Neuronal stem cell (in vitro differentiated cells): ENCODE measurements around the gene MAP1LC3C.

Source experiments
- DNase-seq: peaks from one replicate; pipeline ENCODE4 v3.0.0-alpha.2; 2013; ENCODE audit warnings: low spot score
- H2AFZ ChIP-seq: one replicate; pipeline ENCODE4 v1.6.1; 2013; ENCODE audit warnings: mild to moderate bottlenecking, low read length, inconsistent platforms
- H2AK5ac ChIP-seq: 2 replicates; pipeline ENCODE4 v1.6.1; 2013; ENCODE audit warnings: low read depth, mild to moderate bottlenecking, inconsistent platforms, low read length, moderate library complexity, mixed read lengths
- H2BK120ac ChIP-seq: 2 replicates; pipeline ENCODE4 v1.6.1; 2013; ENCODE audit warnings: low read depth, mild to moderate bottlenecking, inconsistent platforms, low read length, moderate library complexity, mixed read lengths
- H2BK12ac ChIP-seq: one replicate; pipeline ENCODE4 v1.6.1; 2013; ENCODE audit warnings: low read length, inconsistent platforms
- H2BK15ac ChIP-seq: 2 replicates; pipeline ENCODE4 v1.6.1; 2013; ENCODE audit warnings: mild to moderate bottlenecking, low read length, inconsistent platforms, mixed read lengths
- H2BK5ac ChIP-seq: one replicate; pipeline ENCODE4 v1.6.1; 2013; ENCODE audit warnings: inconsistent platforms, mild to moderate bottlenecking, low read length, moderate library complexity
- H3K14ac ChIP-seq: one replicate; pipeline ENCODE4 v1.6.1; 2013; ENCODE audit warnings: low read length, inconsistent platforms
- H3K18ac ChIP-seq: 2 replicates; pipeline ENCODE4 v1.6.1; 2013; ENCODE audit warnings: low read length, inconsistent platforms
- H3K23ac ChIP-seq: 2 replicates; pipeline ENCODE4 v1.6.1; 2013; ENCODE audit warnings: low read depth, mild to moderate bottlenecking, mixed read lengths, low read length, inconsistent platforms; ENCODE audit not compliant: poor library complexity
- H3K27ac ChIP-seq: replicated peaks from 3 replicates; pipeline ENCODE4 v1.5.1; 2013; ENCODE audit warnings: low read length, inconsistent platforms
- H3K27me3 ChIP-seq, 3 experiments: 2 replicates each; pipeline ENCODE4 v1.6.1; 2013; ENCODE audit warnings: low read length in 3 of 3, mild to moderate bottlenecking in 2 of 3, inconsistent platforms in 1 of 3, low read depth in 1 of 3, mixed read lengths in 1 of 3, moderate library complexity in 1 of 3; ENCODE audit not compliant: control insufficient read depth in 3 of 3, insufficient read depth in 3 of 3
- H3K36me3 ChIP-seq, 2 donors: replicated peaks in 1 of 2; 2 replicates each; pipeline ENCODE4 v1.6.1; 2013; ENCODE audit warnings: low read length in 2 of 2; ENCODE audit not compliant: control insufficient read depth in 2 of 2, insufficient read depth in 2 of 2
- H3K4ac ChIP-seq: 2 replicates; pipeline ENCODE4 v1.6.1; 2013; ENCODE audit warnings: inconsistent platforms, mild to moderate bottlenecking, low read length, moderate library complexity
- H3K4me1 ChIP-seq, 2 donors: 1 replicate in 1 of 2; 2 replicates in 1 of 2; pipeline ENCODE4 v1.6.1; 2013; ENCODE audit warnings: low read length in 2 of 2, low read depth in 1 of 2; ENCODE audit not compliant: control insufficient read depth in 2 of 2, insufficient read depth in 1 of 2
- H3K4me2 ChIP-seq: one replicate; pipeline ENCODE4 v1.6.1; 2013; ENCODE audit warnings: mild to moderate bottlenecking, low read length, inconsistent platforms; ENCODE audit not compliant: insufficient read depth, poor library complexity, severe bottlenecking
- H3K4me3 ChIP-seq, 2 donors: 2 replicates each; pipeline ENCODE4 v1.5.1; 2013; ENCODE audit warnings: low read length in 2 of 2, mild to moderate bottlenecking in 2 of 2, inconsistent platforms in 1 of 2, moderate library complexity in 1 of 2
- H3K79me1 ChIP-seq: one replicate; pipeline ENCODE4 v1.6.1; 2013; ENCODE audit warnings: low read depth, mild to moderate bottlenecking, inconsistent platforms, low read length, moderate library complexity
- H3K9ac ChIP-seq: one replicate; pipeline ENCODE4 v1.6.1; 2013; ENCODE audit warnings: mild to moderate bottlenecking, low read depth, low read length, inconsistent platforms; ENCODE audit not compliant: poor library complexity
- H3K9me3 ChIP-seq, 2 donors: replicated peaks in 1 of 2; 2 replicates each; pipeline versions ENCODE3 to v1.6.1; 2013; ENCODE audit warnings: low read length in 2 of 2, mild to moderate bottlenecking in 2 of 2, inconsistent platforms in 1 of 2, low read depth in 1 of 2, mixed read lengths in 1 of 2, moderate library complexity in 1 of 2; ENCODE audit not compliant: control insufficient read depth in 2 of 2, insufficient read depth in 1 of 2
- H4K8ac ChIP-seq: one replicate; pipeline ENCODE4 v1.6.1; 2013; ENCODE audit warnings: low read depth, mild to moderate bottlenecking, inconsistent platforms, low read length, moderate library complexity
- H4K91ac ChIP-seq: one replicate; pipeline ENCODE4 v1.6.1; 2013; ENCODE audit warnings: low read length, low read depth, mild to moderate bottlenecking, inconsistent platforms; ENCODE audit not compliant: poor library complexity
- WGBS, 2 donors: extraction: QIAGEN DNeasy Blood & Tissue Kit; methylation state at CpG; one replicate each; pipeline ENCODE4 v1.1.7; 2013; ENCODE audit warnings: missing lambda C conversion rate in 2 of 2, mixed read lengths in 1 of 2; ENCODE audit not compliant: insufficient read length in 2 of 2, insufficient replicate concordance in 1 of 2; ENCODE audit errors: extremely low coverage in 2 of 2; 5-methylcytosine and 5-hydroxymethylcytosine counted together

The MAP1LC3C gene

GRCh38 chr1:242030071-242030470, 31.2 kb upstream of the MAP1LC3C start:
- Histone ChIP-seq H3K79me1 (no peaks in the 10 kb centered on the region), H3K27ac (no peak overlapping the region), H4K8ac (no peak overlapping the region), H2BK120ac (no peak overlapping the region), H3K9ac (no peak overlapping the region), H3K36me3 (no peaks in the 10 kb centered on the region), H3K14ac (no peak overlapping the region), H3K27me3 (no peaks in the 10 kb centered on the region), H3K9me3 (no peaks in the 10 kb centered on the region), H2BK12ac (no peak overlapping the region), H3K23ac (no peak overlapping the region), H2BK15ac (no peak overlapping the region), H3K4me2 (no peak overlapping the region), H4K91ac (no peak overlapping the region), H2AFZ (no peak overlapping the region), H3K18ac (no peak overlapping the region), H3K4me1 (peaks cover 2 to 3% of the 10 kb centered on the region in 2 donors), H3K4ac (no peak overlapping the region), H2AK5ac (no peak overlapping the region), H3K4me3 (no peak overlapping the region), H2BK5ac (no peak overlapping the region)
- no peak for DNase-seq
- WGBS, 2 donors, result no CpG with 5 or more reads among the region's 1 CpG

- Histone ChIP-seq H2AFZ (peak overlapping the region; percentile 58), H3K9ac (no peak overlapping the region), H3K36me3 (no peaks in the 10 kb centered on the region), H4K8ac (no peak overlapping the region), H3K9me3 (no peaks in the 10 kb centered on the region), H2BK5ac (no peak overlapping the region), H3K79me1 (no peaks in the 10 kb centered on the region), H3K4me1 (peaks cover 2 to 3% of the 10 kb centered on the region in 2 donors), H3K4ac (no peak overlapping the region), H2BK15ac (no peak overlapping the region), H3K23ac (no peak overlapping the region), H3K27me3 (no peaks in the 10 kb centered on the region), H3K27ac (no peak overlapping the region), H3K18ac (no peak overlapping the region), H3K4me3 (no peak overlapping the region), H4K91ac (no peak overlapping the region), H2BK120ac (no peak overlapping the region), H3K14ac (no peak overlapping the region), H3K4me2 (no peak overlapping the region), H2BK12ac (no peak overlapping the region), H2AK5ac (no peak overlapping the region)
- no peak for DNase-seq
- WGBS, 2 donors, result no CpG with 5 or more reads among the region's 13 CpGs
These were observed 26.8 kb upstream of the MAP1LC3C start for GRCh38 chr1:242025681-242026080.

- DNase-seq, result no peak
- H2BK5ac ChIP-seq, result no peak overlapping the region
These were observed 24.9 kb upstream of the MAP1LC3C start for GRCh38 chr1:242023805-242024204.

GRCh38 chr1:242019018-242019417, 20.1 kb upstream of the MAP1LC3C start:
- Histone ChIP-seq H3K4me3 (no peak overlapping the region), H3K36me3 (no peaks in the 10 kb centered on the region), H4K8ac (no peak overlapping the region), H3K18ac (no peak overlapping the region), H3K9ac (no peak overlapping the region), H4K91ac (no peak overlapping the region), H2BK15ac (no peak overlapping the region), H2BK12ac (no peak overlapping the region), H3K4ac (no peak overlapping the region), H2AK5ac (no peak overlapping the region), H3K4me2 (no peak overlapping the region), H3K4me1 (no peaks in the 10 kb centered on the region), H3K14ac (no peak overlapping the region), H3K27me3 (no peaks in the 10 kb centered on the region), H3K27ac (no peak overlapping the region), H3K23ac (no peak overlapping the region), H2BK120ac (no peak overlapping the region), H3K9me3 (no peaks in the 10 kb centered on the region), H2AFZ (no peak overlapping the region), H2BK5ac (no peak overlapping the region), H3K79me1 (no peaks in the 10 kb centered on the region)
- no CpG with 5 or more reads among the region's 6 CpGs for WGBS, 2 donors
- DNase-seq, result no peak

More at GRCh38 chr1:242023805-242024204, 24.9 kb upstream of the MAP1LC3C start:
- Histone ChIP-seq H2AK5ac (no peak overlapping the region), H3K14ac (no peak overlapping the region), H3K27ac (no peak overlapping the region), H3K79me1 (no peaks in the 10 kb centered on the region), H2AFZ (no peak overlapping the region), H4K91ac (no peak overlapping the region), H3K4me3 (no peak overlapping the region), H2BK15ac (no peak overlapping the region), H3K36me3 (no peaks in the 10 kb centered on the region), H3K4ac (no peak overlapping the region), H3K4me1 (peaks cover 2 to 3% of the 10 kb centered on the region in 2 donors), H4K8ac (no peak overlapping the region), H3K4me2 (no peak overlapping the region), H3K23ac (no peak overlapping the region), H3K9ac (no peak overlapping the region), H2BK12ac (no peak overlapping the region), H3K27me3 (no peaks in the 10 kb centered on the region), H3K18ac (no peak overlapping the region), H3K9me3 (no peaks in the 10 kb centered on the region), H2BK120ac (no peak overlapping the region)
- WGBS, 2 donors, result no CpG with 5 or more reads among the region's 6 CpGs
